PC-9 (cell line): ENCODE results near the gene COPS6. TPM values are rescaled to one million over a fixed set of nuclear protein-coding genes. Genes with fewer than 3 reads are reported as not detected.

Experiments
- BruUV-seq: library from RNA; stranded (reverse); fragments of 400-500 nt; replicated peaks from 2 replicates; lab custom pipeline; 2021; lab: Mats Ljungman, UMichigan
- CTCF ChIA-PET: fragments of 300-600 bp; sonication (Branson Sonifier 250); formaldehyde crosslinking; loops from one replicate; lab custom pipeline; 2022; ENCODE audit warnings: antibody characterized with exemption; lab: Charles Lee
- POLR2A ChIA-PET: fragments of 300-600 bp; sonication (Branson Sonifier 250); formaldehyde crosslinking; loops from one replicate; lab custom pipeline; 2022; ENCODE audit warnings: antibody characterized with exemption; ENCODE audit not compliant: unreplicated experiment; lab: Charles Lee
- DNase-seq, 2 experiments: peaks; one replicate each; pipeline versions ENCODE4 v3.0.0 to v3.0.0-alpha.2; 2015 to 2022; ENCODE audit warnings: mixed read lengths in 1 of 2
- H2AFZ ChIP-seq: fragments of 200-600 bp; sonication (generic); 2 replicates; pipeline ENCODE4 v1.8.1; 2017; ENCODE audit warnings: antibody characterized with exemption
- H3F3A ChIP-seq: fragments of 200-600 bp; sonication (generic); 2 replicates; pipeline ENCODE4 v1.8.1; 2017; ENCODE audit warnings: antibody characterized with exemption, mild to moderate bottlenecking, low read depth; ENCODE audit not compliant: insufficient read depth
- H3K27ac ChIP-seq: fragments of 200-600 bp; sonication (generic); 2 replicates; pipeline ENCODE4 v1.6.1; 2016; ENCODE audit warnings: mixed run types
- H3K27me3 ChIP-seq: fragments of 200-600 bp; sonication (generic); 2 replicates; pipeline ENCODE4 v1.6.1; 2016; ENCODE audit warnings: low read depth, mixed run types; ENCODE audit not compliant: insufficient read depth
- H3K36me3 ChIP-seq: fragments of 200-600 bp; sonication (generic); 2 replicates; pipeline ENCODE4 v1.6.1; 2016; ENCODE audit warnings: low read depth, mixed run types
- H3K4me1 ChIP-seq: fragments of 200-600 bp; sonication (generic); replicated peaks from 2 replicates; pipeline ENCODE4 v1.6.1; 2016; ENCODE audit warnings: mixed run types; ENCODE audit not compliant: insufficient read depth
- H3K4me2 ChIP-seq: fragments of 200-600 bp; sonication (generic); 2 replicates; pipeline ENCODE4 v1.6.1; 2017; ENCODE audit warnings: mixed run types
- H3K4me3 ChIP-seq: fragments of 200-600 bp; sonication (generic); 2 replicates; pipeline ENCODE4 v1.6.1; 2016; ENCODE audit warnings: mixed run types
- H3K79me2 ChIP-seq: fragments of 200-600 bp; sonication (generic); 2 replicates; pipeline ENCODE4 v1.6.1; 2017; ENCODE audit warnings: low read depth, mixed run types
- H3K9me2 ChIP-seq: fragments of 200-600 bp; sonication (generic); 2 replicates; pipeline ENCODE4 v1.8.1; 2017; ENCODE audit warnings: mild to moderate bottlenecking; ENCODE audit not compliant: insufficient read depth
- H3K9me3 ChIP-seq: fragments of 200-600 bp; sonication (generic); 2 replicates; pipeline ENCODE4 v1.8.1; 2016; ENCODE audit warnings: low read depth; ENCODE audit not compliant: insufficient read depth
- H4K20me1 ChIP-seq: fragments of 200-600 bp; sonication (generic); 2 replicates; pipeline ENCODE4 v1.8.1; 2017; ENCODE audit not compliant: insufficient read depth
- EZH2 ChIP-seq: fragments of 200-600 bp; sonication (generic); IDR thresholded peaks from 2 replicates; pipeline ENCODE4 v1.8.0; 2017; ENCODE audit warnings: antibody characterized with exemption, low read depth
- intact Hi-C: fragments of 100-400 bp; cut with micrococcal nuclease; formaldehyde crosslinking; loops from one replicate; pipeline ENCODE4 v1.10.0; 2022; ENCODE audit not compliant: unreplicated experiment
- total RNA-seq: library from RNA; stranded (reverse); gene quantifications from 2 replicates; pipeline ENCODE4 v1.2.3, GENCODE V29; 2021
- TF ChIP-seq, protein P1 (sequence below): fragments of 200-600 bp; sonication (generic); conservative IDR thresholded peaks from 2 replicates; pipeline ENCODE4 v1.6.1; 2017; ENCODE audit warnings: mixed run types, antibody characterized with exemption, mild to moderate bottlenecking, moderate library complexity

Gene COPS6
- total RNA-seq, 1 experiment from 2014 or later, result 145 TPM

GRCh38 chr7:100093925-100094486 is 5.2 kb downstream of the COPS6 start:
- no TSS peak for BruUV-seq
- POLR2A ChIA-PET, result no interaction called here
- no peak overlapping the region for H2AFZ ChIP-seq
- CTCF ChIA-PET, result no interaction called here
- H3K4me3 ChIP-seq, result no peak overlapping the region
- no peaks in the 10 kb centered on the region for H3K27me3 ChIP-seq
- H3K9me2 ChIP-seq, result no peaks in the 10 kb centered on the region
- intact Hi-C loops, result no loop called here
- H3F3A ChIP-seq, result peaks cover 96% of the 10 kb centered on the region
- H3K36me3 ChIP-seq, result peaks cover 42% of the 10 kb centered on the region
- no peaks in the 10 kb centered on the region for H3K9me3 ChIP-seq
- peaks cover 32% of the 10 kb centered on the region for H3K79me2 ChIP-seq
- H3K27ac ChIP-seq, result no peak overlapping the region
- H4K20me1 ChIP-seq, result peaks cover 22% of the 10 kb centered on the region; the same call in 1 of the 2 replicates
- H3K4me2 ChIP-seq, result no peak overlapping the region
- DNase-seq, result no peak
- peaks cover 13% of the 10 kb centered on the region; the same call in 1 of the 2 replicates for H3K4me1 ChIP-seq
- TF ChIP-seq EZH2, result no peak
- TF ChIP-seq, protein P1, sequence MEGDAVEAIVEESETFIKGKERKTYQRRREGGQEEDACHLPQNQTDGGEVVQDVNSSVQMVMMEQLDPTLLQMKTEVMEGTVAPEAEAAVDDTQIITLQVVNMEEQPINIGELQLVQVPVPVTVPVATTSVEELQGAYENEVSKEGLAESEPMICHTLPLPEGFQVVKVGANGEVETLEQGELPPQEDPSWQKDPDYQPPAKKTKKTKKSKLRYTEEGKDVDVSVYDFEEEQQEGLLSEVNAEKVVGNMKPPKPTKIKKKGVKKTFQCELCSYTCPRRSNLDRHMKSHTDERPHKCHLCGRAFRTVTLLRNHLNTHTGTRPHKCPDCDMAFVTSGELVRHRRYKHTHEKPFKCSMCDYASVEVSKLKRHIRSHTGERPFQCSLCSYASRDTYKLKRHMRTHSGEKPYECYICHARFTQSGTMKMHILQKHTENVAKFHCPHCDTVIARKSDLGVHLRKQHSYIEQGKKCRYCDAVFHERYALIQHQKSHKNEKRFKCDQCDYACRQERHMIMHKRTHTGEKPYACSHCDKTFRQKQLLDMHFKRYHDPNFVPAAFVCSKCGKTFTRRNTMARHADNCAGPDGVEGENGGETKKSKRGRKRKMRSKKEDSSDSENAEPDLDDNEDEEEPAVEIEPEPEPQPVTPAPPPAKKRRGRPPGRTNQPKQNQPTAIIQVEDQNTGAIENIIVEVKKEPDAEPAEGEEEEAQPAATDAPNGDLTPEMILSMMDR, result no peak

DNA sequence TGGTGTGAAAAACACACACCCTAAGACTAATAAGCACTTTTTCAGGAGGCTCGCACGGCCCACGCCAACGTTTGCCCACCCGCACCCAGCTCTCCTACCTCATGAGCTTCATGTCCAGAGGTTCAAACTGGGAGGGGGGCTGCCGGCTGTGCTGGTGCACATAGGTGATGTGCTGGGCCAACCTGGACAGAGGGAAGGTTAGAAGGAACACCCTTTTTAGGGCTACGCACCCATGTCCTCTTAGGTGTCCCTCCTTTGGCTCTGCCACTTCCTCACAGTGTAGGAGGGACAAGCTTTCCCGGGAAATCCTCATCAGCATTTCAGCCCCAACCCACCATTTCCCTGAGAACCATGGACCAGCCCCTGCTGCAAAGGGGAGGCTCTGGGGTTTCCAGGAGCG is 6.5 kb downstream of the COPS6 start:
- Histone ChIP-seq H2AFZ (no peak overlapping the region), H3K27me3 (no peaks in the 10 kb centered on the region), H3K4me1 (peaks cover 12% of the 10 kb centered on the region; the same call in 1 of the 2 replicates), H3K27ac (no peak overlapping the region), H3K9me3 (no peaks in the 10 kb centered on the region), H3F3A (peaks cover 96% of the 10 kb centered on the region), H3K36me3 (peaks cover 52% of the 10 kb centered on the region), H3K4me2 (no peak overlapping the region), H4K20me1 (peaks cover 22% of the 10 kb centered on the region; the same call in 1 of the 2 replicates), H3K79me2 (peaks cover 38% of the 10 kb centered on the region), H3K4me3 (no peak overlapping the region), H3K9me2 (no peaks in the 10 kb centered on the region)
- DNase-seq, result no peak
- ChIA-PET POLR2A (interaction anchor here (0.6 kb wide), 2 partner anchors 25 to 31 kb away, joined by 3 to 4 read pairs; no protein-coding TSS in a partner anchor), CTCF (no interaction called here)
- no TSS peak for BruUV-seq
- TF ChIP-seq EZH2, result no peak
- TF ChIP-seq, protein P1, result no peak
- intact Hi-C loops, result no loop called here

DNA sequence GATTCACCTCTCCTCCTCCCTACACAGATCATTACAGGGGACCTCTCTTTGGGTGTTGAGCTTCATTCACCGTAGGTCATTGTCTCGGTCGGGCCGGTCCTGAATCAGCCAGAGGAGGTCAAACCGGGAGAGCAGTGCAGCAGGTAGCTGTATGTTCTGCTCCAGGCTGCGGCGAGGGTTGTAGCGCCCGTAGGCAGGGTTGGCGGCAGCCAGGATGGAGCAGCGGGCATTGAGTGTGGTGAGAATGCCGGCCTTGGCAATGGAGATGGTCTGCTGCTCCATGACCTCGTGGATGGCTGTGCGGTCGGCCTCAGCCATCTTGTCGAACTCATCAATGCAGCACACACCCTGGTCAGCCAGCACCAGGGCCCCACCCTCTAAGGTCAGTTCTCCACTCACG is 6.9 kb downstream of the COPS6 start:
- POLR2A ChIA-PET, result no interaction called here
- Histone ChIP-seq H3K79me2 (peaks cover 39% of the 10 kb centered on the region), H4K20me1 (peaks cover 22% of the 10 kb centered on the region; the same call in 1 of the 2 replicates), H3K9me2 (no peaks in the 10 kb centered on the region), H3K27me3 (no peaks in the 10 kb centered on the region), H3K4me2 (no peak overlapping the region), H2AFZ (no peak overlapping the region), H3K4me1 (peaks cover 12% of the 10 kb centered on the region; the same call in 1 of the 2 replicates), H3K4me3 (no peak overlapping the region), H3F3A (peaks cover 92% of the 10 kb centered on the region), H3K36me3 (peaks cover 52% of the 10 kb centered on the region), H3K9me3 (no peaks in the 10 kb centered on the region), H3K27ac (no peak overlapping the region)
- intact Hi-C loops, result no loop called here
- DNase-seq, result no peak
- CTCF ChIA-PET, result no interaction called here
- no peak for TF ChIP-seq EZH2
- TF ChIP-seq, protein P1, result no peak
- BruUV-seq, result no TSS peak
